Skeletal muscle tissue (tissue), 1 donor: ENCODE results near the gene PDCD2L. TPM values are rescaled to one million over a fixed set of nuclear protein-coding genes. Genes with fewer than 3 reads are reported as not detected.

Experiments used
- total RNA-seq: library from RNA; depleted of rRNA; stranded (reverse); fragments of >200 nt; gene quantifications from one replicate; pipeline ENCODE4 v1.2.3, GENCODE V29; 2014

The PDCD2L gene
- total RNA-seq, 1 donor from 2014 or later = 19.8 TPM

Other genes with a start within 250 kb of the PDCD2L start
- gene LSM14A, start 231.9 kb upstream of the PDCD2L start, total RNA-seq = 54.3 TPM
- gene GARRE1, start 149.8 kb upstream of the PDCD2L start, total RNA-seq = 17.2 TPM
- gene GPI, start 39.2 kb upstream of the PDCD2L start, total RNA-seq = 80.4 TPM
- gene UBA2, start 24.0 kb downstream of the PDCD2L start, total RNA-seq = 121 TPM
- gene WTIP, start 77.4 kb downstream of the PDCD2L start, total RNA-seq = 12.0 TPM